Epithelial cell of esophagus (primary cell): ENCODE measurements around the gene AHCY.

Experiments used
- DNase-seq: peaks from one replicate; pipeline ENCODE4 v3.0.0; 2010; ENCODE audit warnings: low read depth
- H3K4me3 ChIP-seq: 2 replicates; pipeline ENCODE4 v1.5.1; 2011; ENCODE audit warnings: mild to moderate bottlenecking, low read length, control low read depth
- CTCF ChIP-seq: IDR thresholded peaks from 2 replicates; pipeline ENCODE4 v1.5.1; 2011; ENCODE audit warnings: low read depth, mild to moderate bottlenecking, low read length, control low read depth, inconsistent platforms; ENCODE audit not compliant: insufficient read depth; ENCODE audit errors: missing control alignments

The AHCY gene

GRCh38 chr20:34237942-34238341, 65.2 kb downstream of the AHCY start:
- H3K4me3 ChIP-seq = no peak overlapping the region
- no peak for DNase-seq
- no peak for TF ChIP-seq CTCF

- no peak for TF ChIP-seq CTCF
- H3K4me3 ChIP-seq = no peak overlapping the region
- no peak for DNase-seq
Measured at GRCh38 chr20:34235875-34236274, 67.3 kb downstream of the AHCY start.

GRCh38 chr20:34233687-34234086, 69.5 kb downstream of the AHCY start:
- DNase-seq = no peak
- H3K4me3 ChIP-seq = no peak overlapping the region
- no peak for TF ChIP-seq CTCF

- no peak for DNase-seq
- TF ChIP-seq CTCF = no peak
- H3K4me3 ChIP-seq = no peak overlapping the region
Measured at GRCh38 chr20:34232494-34233087, 70.6 kb downstream of the AHCY start.

- H3K4me3 ChIP-seq = no peak overlapping the region
- TF ChIP-seq CTCF = no peak
- no peak for DNase-seq
Measured at GRCh38 chr20:34231634-34232033, 71.5 kb downstream of the AHCY start.
